ENCODE measurements around the gene PLEKHA1.

PLEKHA1 gene

DNA sequence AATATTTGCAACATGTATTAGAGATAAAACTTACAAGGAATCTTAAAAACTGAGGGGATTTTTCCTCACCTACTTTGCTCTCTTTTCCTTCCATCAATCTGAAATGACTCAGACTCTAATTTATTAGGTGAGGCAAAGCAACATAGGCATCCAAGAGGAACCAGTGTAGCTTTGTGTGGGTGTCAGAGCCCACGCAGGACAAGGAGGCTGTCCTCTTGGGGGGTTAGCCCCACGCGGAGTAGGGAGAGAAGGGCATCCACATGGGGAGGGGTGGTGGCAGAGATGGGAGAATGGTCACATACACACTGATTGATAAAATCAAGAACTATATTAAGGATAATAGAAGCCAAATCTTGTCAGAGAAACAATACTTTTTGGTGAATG lies 46.1 kb downstream of the PLEKHA1 start:
- no peak for DNase-seq (ENCODE audit: low read depth in 2 of 3, low spot score in 2 of 3)

DNA sequence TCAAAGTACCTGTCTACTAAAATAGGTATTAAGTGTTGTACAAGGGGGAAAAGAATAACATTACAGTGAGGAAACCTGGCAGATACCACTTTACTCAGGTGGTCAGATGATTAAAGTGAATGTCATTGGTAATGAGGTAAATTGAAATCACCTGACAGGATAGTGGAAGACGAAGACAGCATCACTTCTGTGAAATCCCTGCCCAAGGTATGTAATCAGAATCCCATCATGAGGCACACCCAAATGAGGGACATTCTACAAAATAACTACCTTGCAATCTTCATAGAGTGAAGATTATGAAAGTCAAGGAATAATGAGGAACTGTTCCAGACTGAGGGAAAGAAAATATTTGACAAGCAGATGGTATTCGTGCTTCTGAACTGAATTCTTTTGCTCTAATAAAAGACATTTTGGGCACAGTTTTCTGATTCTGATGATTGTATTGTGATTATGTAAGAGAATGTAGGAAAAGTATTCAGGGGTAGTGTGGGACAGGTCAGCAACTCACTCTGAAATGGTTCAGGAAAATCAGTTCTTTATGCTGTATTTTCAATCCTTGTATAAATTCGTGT lies 46.6 kb downstream of the PLEKHA1 start:
- DNase-seq (ENCODE audit: low read depth in 2 of 3, low spot score in 2 of 3), result no peak

DNA sequence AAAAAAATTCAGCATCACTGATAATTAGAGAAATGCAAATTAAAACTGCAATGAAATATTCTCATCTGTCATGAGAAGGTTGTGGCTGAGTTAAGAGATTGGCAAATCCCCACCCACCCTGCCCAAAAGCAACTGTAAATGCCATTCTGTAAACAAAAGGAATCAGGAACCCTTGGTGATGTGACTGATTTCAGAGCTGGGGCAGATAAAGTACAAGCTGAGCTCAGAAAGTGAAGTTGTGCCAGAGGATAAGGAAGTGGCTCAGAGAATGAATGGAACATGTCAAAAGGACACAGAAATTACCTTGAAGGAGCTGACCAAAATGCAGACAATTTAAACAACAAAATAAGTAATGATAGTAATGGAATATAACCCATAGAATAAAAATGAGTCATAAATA lies 47.2 kb downstream of the PLEKHA1 start:
- DNase-seq (ENCODE audit: low read depth in 2 of 3, low spot score in 2 of 3), result no peak

DNA sequence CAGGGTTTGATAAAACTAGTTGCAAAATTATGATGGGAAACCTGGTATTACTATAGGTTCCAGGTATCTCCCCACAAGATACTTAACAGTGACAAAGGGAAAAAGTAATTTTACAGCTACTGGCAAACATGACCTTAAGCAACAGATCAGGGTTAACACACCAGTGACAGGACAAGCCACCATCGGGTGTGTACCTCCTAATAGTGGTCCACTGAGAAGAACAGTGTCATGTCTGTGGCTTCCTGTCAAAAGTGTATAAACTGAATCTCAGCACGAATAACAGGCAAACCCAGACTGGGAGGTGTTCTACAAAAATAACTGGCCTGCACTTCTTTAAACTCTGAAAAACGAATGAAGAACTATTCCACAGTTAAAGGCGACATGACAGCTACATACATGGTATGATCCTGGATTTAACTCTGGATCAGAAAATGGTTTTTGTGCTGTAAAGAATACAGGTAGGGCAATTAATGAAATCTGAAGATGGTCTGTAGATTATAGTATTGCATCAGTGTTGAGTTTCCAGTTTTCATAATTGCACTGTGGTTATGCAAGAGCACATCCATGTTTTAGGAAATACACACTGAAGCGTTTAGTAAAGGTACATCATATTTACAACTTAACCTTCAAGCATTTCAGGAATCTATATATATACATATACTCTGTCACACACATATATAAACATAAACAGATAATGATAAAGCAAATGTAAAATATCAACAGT lies 47.9 kb downstream of the PLEKHA1 start:
- no peak for DNase-seq (ENCODE audit: low read depth in 2 of 3, low spot score in 2 of 3)

DNA sequence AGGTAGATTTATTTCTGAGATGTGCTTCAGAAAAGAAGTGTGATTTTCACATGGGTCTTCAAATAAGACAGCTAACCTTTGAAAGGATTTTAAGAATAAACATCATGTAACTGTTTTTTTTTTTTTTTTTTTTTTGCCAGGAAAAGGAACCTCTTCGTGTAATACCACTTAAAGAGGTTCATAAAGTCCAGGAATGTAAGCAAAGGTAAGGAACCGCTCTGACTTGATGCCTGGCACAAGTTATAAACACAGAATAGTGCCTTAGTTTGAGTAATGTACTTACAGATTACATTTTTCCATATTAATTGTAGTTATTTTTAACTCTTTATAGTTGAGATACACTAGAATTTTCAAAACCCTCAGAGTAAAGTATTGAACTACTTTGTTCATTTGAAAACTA lies 49.6 kb downstream of the PLEKHA1 start:
- no peak for DNase-seq (ENCODE audit: low read depth in 2 of 3, low spot score in 2 of 3)

DNA sequence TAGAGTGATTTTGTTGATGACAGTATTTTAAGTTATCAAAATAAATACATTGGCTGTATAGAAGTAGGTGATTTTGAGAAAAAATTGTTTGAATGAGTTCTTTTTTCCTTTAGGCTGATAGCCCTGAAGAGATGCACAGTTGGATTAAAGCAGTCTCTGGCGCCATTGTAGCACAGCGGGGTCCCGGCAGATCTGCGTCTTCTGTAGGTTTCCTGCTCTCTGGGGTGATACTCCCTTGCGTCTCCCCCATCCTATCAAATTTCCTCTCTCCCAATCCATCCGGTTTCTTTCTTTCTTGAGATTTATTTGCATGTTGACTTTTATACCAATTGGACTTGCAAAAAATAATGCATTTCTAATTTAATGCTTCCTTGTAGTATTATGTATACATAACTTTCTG lies 52.3 kb downstream of the PLEKHA1 start:
- DNase-seq (ENCODE audit: low read depth in 2 of 3, low spot score in 2 of 3), result no peak

- DNase-seq (ENCODE audit: low read depth in 2 of 3, low spot score in 2 of 3), result no peak
Measured at GRCh38 chr10:122427280-122427679, 52.8 kb downstream of the PLEKHA1 start.

- no peak for DNase-seq (ENCODE audit: low read depth in 2 of 3, low spot score in 2 of 3)
Measured at GRCh38 chr10:122435212-122435827, 60.8 kb downstream of the PLEKHA1 start.

DNA sequence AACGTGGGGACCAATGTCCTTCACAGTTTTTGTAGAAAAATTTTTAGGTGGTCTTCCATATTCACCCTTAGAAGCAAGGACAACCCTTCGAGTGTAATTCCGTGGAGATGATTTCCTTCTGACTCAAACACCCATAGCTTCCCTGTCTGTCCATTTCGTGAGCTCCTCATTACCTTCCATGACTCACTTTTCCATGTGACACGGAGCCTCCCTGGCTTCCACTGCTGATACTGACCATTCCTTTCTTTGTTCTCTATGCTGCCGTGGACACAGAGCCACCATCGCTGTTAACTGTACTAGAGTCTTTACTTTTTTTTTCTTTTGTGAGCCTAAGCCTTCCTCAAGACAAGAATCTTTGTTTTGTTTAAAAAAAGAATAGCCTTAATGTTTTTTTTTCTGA lies 67.5 kb downstream of the PLEKHA1 start:
- no peak for DNase-seq (ENCODE audit: low read depth in 2 of 3, low spot score in 2 of 3)

GRCh38 chr10:122445469-122445868 lies 71.0 kb downstream of the PLEKHA1 start:
- DNase-seq (ENCODE audit: low read depth in 2 of 3, low spot score in 2 of 3), result no peak

DNA sequence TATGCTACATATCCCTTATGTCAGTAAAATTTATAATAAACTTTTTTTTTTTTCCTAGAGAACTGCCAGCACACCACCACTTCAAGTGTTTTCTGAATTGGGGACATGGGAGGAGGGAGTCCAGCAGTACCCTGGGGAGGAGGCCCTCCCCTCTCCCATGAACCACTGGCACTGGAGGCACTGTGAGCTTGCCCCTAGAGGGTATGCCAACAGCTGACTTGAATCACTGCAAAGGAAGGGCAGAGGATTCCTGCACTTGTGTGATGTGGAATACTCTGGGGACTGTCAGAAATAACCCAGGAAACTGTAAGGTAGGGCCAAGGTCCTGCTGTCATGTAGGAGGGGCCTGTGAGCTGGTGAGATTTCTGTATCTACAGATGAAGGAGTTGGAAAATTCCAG lies 71.4 kb downstream of the PLEKHA1 start:
- DNase-seq (ENCODE audit: low read depth in 2 of 3, low spot score in 2 of 3), result no peak

- no peak for DNase-seq (ENCODE audit: low read depth in 2 of 3, low spot score in 2 of 3)
Measured at GRCh38 chr10:122446668-122447423, 72.3 kb downstream of the PLEKHA1 start.

DNA sequence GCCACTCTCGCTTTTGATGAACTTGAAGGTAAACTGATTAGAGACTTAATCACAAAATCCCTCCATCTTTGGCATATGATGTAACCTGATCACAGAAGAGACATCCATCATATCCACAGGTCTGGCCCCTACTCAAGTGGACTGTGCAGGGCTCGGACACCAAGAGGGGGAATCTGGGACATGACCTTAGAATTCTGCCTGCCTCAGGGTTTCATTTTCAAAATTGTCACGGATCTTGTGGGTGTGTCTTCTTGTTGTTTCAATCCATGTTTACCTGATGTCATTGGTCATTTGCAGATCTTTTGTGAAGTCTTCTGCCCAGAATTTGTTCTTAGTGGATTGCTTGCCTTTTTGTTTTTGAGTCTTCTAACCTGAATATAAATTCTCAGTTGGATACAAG lies 74.1 kb downstream of the PLEKHA1 start:
- no peak for DNase-seq (ENCODE audit: low read depth in 2 of 3, low spot score in 2 of 3)

DNA sequence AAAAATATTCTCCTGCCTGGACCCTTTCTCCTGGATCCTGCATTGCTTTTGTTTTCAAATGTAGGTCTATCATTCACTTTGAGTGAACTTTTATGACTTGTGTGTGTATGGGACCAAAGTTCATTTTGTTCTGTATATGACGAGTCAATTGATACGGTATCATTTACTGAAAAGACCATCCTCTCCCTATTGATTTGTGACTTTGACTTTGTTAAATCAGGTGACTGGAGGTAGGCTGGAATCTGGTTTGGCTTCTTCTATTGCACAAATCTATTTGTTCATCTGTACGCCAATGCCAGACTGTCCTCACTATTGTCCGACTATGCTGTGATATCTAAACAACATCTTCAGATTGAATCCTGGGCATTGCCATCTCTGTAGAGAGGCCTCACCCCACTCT lies 74.6 kb downstream of the PLEKHA1 start:
- DNase-seq (ENCODE audit: low read depth in 2 of 3, low spot score in 2 of 3), result no peak

DNA sequence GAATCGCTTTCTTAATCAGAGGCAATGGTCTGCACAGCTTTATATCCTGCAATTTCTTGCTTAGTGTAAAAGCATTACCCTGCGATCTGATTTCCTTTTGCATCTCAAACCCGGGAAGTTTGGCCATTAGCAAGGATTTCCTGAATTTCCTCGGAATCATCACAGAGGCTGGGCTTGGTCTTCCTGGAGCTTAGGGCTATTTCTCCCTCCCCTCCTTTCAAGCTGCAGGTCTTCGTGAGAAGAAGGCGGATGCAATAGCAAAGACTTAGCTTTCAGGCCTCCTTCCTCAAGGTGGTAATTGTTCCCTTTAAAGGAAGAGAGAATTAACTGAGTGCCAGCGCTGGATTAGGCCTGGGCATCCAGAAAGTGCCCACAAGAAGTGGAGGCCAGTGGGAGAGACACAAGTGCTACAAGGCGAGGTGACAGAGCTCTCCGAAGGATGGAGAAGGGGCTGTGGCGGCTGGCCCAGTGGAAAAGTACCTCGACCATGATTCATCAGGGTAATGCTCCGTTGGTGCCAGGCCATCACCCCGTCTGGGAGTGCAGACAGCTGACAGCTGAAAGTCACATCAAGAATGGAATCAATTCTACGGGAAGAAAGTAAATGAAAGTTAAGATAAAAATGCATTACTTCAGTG lies 76.0 kb downstream of the PLEKHA1 start:
- DNase-seq (ENCODE audit: low read depth in 2 of 3, low spot score in 2 of 3), result no peak

DNA sequence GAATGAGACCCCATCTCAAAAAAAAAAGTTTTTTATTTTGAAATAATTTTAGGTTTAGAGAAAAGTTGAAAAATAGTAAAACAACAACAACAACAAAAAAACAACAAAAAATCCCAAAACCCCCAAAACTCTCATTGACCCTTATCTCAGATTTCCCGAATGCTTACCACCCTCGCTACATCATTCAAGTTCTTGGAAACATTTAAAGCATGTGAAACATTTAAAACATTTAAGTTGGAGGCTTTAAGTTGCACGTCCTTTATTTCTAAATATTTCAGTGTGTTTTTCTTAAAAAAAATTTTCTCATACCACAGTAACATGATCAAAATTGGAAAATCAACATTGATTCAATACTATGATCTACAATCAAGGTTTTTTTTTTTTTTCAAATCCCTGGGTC lies 79.6 kb downstream of the PLEKHA1 start:
- DNase-seq (ENCODE audit: low read depth in 2 of 3, low spot score in 2 of 3), result no peak

DNA sequence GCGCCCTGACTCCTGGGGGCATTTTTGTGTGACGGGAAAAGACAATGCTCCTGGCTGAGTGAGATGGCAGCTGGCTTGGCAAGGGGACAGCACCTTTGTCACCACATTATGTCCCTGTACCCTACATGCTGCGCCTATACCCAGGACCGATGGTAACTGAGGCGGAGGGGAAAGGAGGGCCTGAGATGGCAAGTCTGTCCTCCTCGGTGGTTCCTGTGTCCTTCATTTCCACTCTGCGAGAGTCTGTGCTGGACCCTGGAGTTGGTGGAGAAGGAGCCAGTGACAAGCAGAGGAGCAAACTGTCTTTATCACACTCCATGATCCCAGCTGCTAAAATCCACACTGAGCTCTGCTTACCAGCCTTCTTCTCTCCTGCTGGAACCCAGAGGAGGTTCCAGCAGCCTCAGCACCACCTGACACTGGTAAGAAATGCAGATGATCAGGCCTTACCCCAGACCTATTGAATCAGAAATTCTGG lies 80.1 kb downstream of the PLEKHA1 start, which contains the start of gene ARMS2:
ARMS2 (plus strand) TSS at position 51 of the 478 bp plus-strand sequence; CDS start at position 126, 75 bp downstream.
- no peak for DNase-seq (ENCODE audit: low read depth in 2 of 3, low spot score in 2 of 3)

GRCh38 chr10:122455376-122456079 lies 81.0 kb downstream of the PLEKHA1 start:
- DNase-seq (ENCODE audit: low read depth in 2 of 3, low spot score in 2 of 3), result no peak

GRCh38 chr10:122457934-122458333 lies 83.4 kb downstream of the PLEKHA1 start:
- no peak for DNase-seq (ENCODE audit: low read depth in 2 of 3, low spot score in 2 of 3)

DNA sequence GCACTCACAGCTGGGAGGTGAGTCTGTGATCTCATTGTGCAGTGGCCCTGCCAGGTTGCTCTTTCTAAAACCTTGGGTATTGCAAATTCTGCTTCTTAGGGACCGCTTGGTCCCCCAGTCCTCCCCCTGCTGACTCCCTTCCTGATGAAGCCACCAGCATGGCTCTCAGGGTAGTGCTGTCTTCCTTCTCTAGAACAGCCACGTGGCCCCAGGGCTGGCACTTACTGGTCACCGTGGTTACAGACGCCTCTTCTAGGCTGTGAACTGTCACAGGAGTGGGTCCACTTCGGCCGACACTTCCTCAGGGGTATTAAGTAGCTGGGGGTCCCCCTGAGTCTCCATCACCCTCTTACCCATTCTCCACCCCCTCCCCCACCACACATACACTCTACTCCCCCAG lies 84.2 kb downstream of the PLEKHA1 start:
- DNase-seq (ENCODE audit: low read depth in 2 of 3, low spot score in 2 of 3), result no peak
